Liver (tissue), 9 donors: ENCODE results near the gene PHTF1. TPM values are rescaled to one million over a fixed set of nuclear protein-coding genes. Genes with fewer than 3 reads are reported as not detected.

Experiments used
- DNase-seq: peaks from one replicate; pipeline ENCODE4 v3.0.0-alpha.2; 2017; ENCODE audit warnings: low spot score
- H3K27ac ChIP-seq, 2 donors: one replicate each; pipeline ENCODE4 v1.7.0; 2013; ENCODE audit warnings: inconsistent platforms in 2 of 2, low read length in 2 of 2, control low read depth in 1 of 2, low read depth in 1 of 2, mild to moderate bottlenecking in 1 of 2
- H3K27me3 ChIP-seq, 4 donors: one replicate each; pipeline versions ENCODE4 v1.6.1 to v1.7.0; 2013; ENCODE audit warnings: low read length in 3 of 4, inconsistent platforms in 1 of 4, mild to moderate bottlenecking in 1 of 4, moderate library complexity in 1 of 4; ENCODE audit not compliant: control insufficient read depth in 4 of 4, insufficient read depth in 4 of 4
- H3K36me3 ChIP-seq, 4 donors: one replicate each; pipeline versions ENCODE4 v1.6.1 to v1.7.0; 2013; ENCODE audit warnings: low read length in 3 of 4, mild to moderate bottlenecking in 3 of 4, low read depth in 1 of 4, moderate library complexity in 1 of 4; ENCODE audit not compliant: control insufficient read depth in 4 of 4, insufficient read depth in 3 of 4
- H3K4me1 ChIP-seq, 4 donors: one replicate each; pipeline versions ENCODE4 v1.6.1 to v1.7.0; 2013; ENCODE audit warnings: low read length in 3 of 4, mild to moderate bottlenecking in 3 of 4, moderate library complexity in 1 of 4; ENCODE audit not compliant: control insufficient read depth in 4 of 4, insufficient read depth in 4 of 4
- H3K4me3 ChIP-seq, 3 donors: one replicate each; pipeline versions ENCODE4 v1.6.1 to v1.7.0; 2013; ENCODE audit warnings: low read length in 3 of 3, control low read depth in 1 of 3, low read depth in 1 of 3, mild to moderate bottlenecking in 1 of 3
- H3K9ac ChIP-seq, 2 donors: one replicate each; pipeline ENCODE4 v1.7.0; 2013; ENCODE audit warnings: low read length in 2 of 2, mild to moderate bottlenecking in 2 of 2, moderate library complexity in 2 of 2, control low read depth in 1 of 2, low read depth in 1 of 2
- H3K9me3 ChIP-seq, 4 donors: one replicate each; pipeline versions ENCODE4 v1.6.1 to v1.7.0; 2013; ENCODE audit warnings: low read length in 3 of 4; ENCODE audit not compliant: control insufficient read depth in 4 of 4
- CTCF ChIP-seq: fragments of 150-350 bp; IDR thresholded peaks from 2 replicates; pipeline ENCODE4 v1.5.1; 2017; ENCODE audit warnings: improper control_type of control experiment, low read depth, low read length; ENCODE audit not compliant: missing input control
- EGR1 ChIP-seq, 2 donors: IDR thresholded peaks; 2 replicates each; pipeline ENCODE4 v1.6.1; 2016 to 2018; ENCODE audit warnings: antibody characterized with exemption in 2 of 2, low read depth in 2 of 2
- GABPA ChIP-seq, 2 donors: IDR thresholded peaks in 1 of 2; conservative IDR thresholded peaks in 1 of 2; 2 replicates each; pipeline ENCODE4 v1.6.1; 2016; ENCODE audit warnings: antibody characterized with exemption in 2 of 2, mild to moderate bottlenecking in 1 of 2, moderate library complexity in 1 of 2
- HNF4A ChIP-seq, 2 donors: conservative IDR thresholded peaks; 2 replicates each; pipeline ENCODE4 v1.6.1; 2016; ENCODE audit warnings: antibody characterized with exemption in 2 of 2, mild to moderate bottlenecking in 2 of 2
- HNF4G ChIP-seq: IDR thresholded peaks from 2 replicates; pipeline ENCODE4 v1.6.1; 2016; ENCODE audit warnings: antibody characterized with exemption
- RAD21 ChIP-seq, 2 donors: IDR thresholded peaks; 2 replicates each; pipeline ENCODE4 v1.6.1; 2016; ENCODE audit warnings: antibody characterized with exemption in 2 of 2, mild to moderate bottlenecking in 2 of 2
- RXRA ChIP-seq, 2 donors: IDR thresholded peaks; 2 replicates each; pipeline ENCODE4 v1.6.1; 2017 to 2018; ENCODE audit warnings: antibody characterized with exemption in 2 of 2, mild to moderate bottlenecking in 1 of 2
- SP1 ChIP-seq: IDR thresholded peaks from 2 replicates; pipeline ENCODE4 v1.6.1; 2018; ENCODE audit warnings: antibody characterized with exemption, mild to moderate bottlenecking
- TAF1 ChIP-seq: conservative IDR thresholded peaks from 2 replicates; pipeline ENCODE4 v1.6.1; 2016; ENCODE audit warnings: antibody characterized with exemption, mild to moderate bottlenecking
- WGBS: extraction: QIAGEN DNeasy Blood & Tissue Kit; methylation state at CpG from one replicate; pipeline ENCODE4 v1.1.7; 2013; 5-methylcytosine and 5-hydroxymethylcytosine counted together
- polyA plus RNA-seq, 2 donors: library from polyadenylated mRNA; stranded (reverse) in 1 of 2; unstranded in 1 of 2; fragments of 200-250 nt in 1 of 2; fragments of >200 nt in 1 of 2; fragmentation: Nextera tagmentation in 1 of 2; extraction: Ambion mirVana in 1 of 2; gene quantifications; one replicate each; pipeline versions ENCODE4 v1.2.1 to v1.2.3, GENCODE V29; 2013 to 2015
- total RNA-seq, 2 donors: library from RNA; depleted of rRNA; stranded (reverse); fragments of >200 nt; gene quantifications; one replicate each; pipeline ENCODE4 v1.2.3, GENCODE V29; 2014
- TF ChIP-seq, protein P1 (sequence below): IDR thresholded peaks from 2 replicates; pipeline ENCODE4 v1.6.1; 2016; ENCODE audit warnings: antibody characterized with exemption
- TF ChIP-seq, protein P2 (sequence below): IDR thresholded peaks from 2 replicates; pipeline ENCODE4 v1.6.1; 2016; ENCODE audit warnings: antibody characterized with exemption
- TF ChIP-seq, protein P3 (sequence below): IDR thresholded peaks from 2 replicates; pipeline ENCODE4 v1.6.1; 2016; ENCODE audit warnings: antibody characterized with exemption, mild to moderate bottlenecking
- TF ChIP-seq, protein P4 (sequence below): IDR thresholded peaks from 2 replicates; pipeline ENCODE4 v1.6.1; 2016; ENCODE audit warnings: antibody characterized with exemption
- donor health status: healthy.
- donor health status: healthy.
- donor health status: healthy.
- donor health status: healthy.
- donor health status: healthy.

PHTF1 gene
- total and polyA plus RNA-seq, 4 donors: 3.2 to 14.0 (median 7.3) TPM

DNA sequence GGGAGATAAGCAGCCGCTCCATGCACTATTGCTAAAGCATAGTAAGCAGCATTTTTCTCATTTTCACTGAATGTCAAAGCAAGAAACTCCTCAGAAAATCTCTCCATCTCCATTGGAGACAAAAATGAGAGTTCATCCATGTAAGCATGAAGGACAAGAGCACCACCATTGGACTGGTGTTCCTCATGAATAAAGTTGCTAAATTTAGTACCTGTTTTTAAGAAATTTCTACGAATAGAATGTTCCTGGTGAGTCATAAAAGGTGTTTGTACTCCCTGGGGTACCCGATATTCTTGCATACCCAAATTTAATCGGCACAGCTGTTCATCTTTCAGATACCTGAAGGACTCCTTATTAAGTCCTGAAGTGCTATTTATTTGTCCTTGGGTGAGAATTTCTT, 38.2 kb upstream of the PHTF1 start:
- H3K9me3 ChIP-seq: no peaks in the 10 kb centered on the region
- 94% methylated on average over 4 of the region's 4 CpGs for WGBS
- peaks cover 3 to 24% (median 12%) of the 10 kb centered on the region in 4 donors for H3K4me1 ChIP-seq
- no peak overlapping the region for H3K27ac ChIP-seq
- H3K36me3 ChIP-seq: peaks cover 2 to 10% (median 6%) of the 10 kb centered on the region in 4 donors
- TF ChIP-seq, protein P1, sequence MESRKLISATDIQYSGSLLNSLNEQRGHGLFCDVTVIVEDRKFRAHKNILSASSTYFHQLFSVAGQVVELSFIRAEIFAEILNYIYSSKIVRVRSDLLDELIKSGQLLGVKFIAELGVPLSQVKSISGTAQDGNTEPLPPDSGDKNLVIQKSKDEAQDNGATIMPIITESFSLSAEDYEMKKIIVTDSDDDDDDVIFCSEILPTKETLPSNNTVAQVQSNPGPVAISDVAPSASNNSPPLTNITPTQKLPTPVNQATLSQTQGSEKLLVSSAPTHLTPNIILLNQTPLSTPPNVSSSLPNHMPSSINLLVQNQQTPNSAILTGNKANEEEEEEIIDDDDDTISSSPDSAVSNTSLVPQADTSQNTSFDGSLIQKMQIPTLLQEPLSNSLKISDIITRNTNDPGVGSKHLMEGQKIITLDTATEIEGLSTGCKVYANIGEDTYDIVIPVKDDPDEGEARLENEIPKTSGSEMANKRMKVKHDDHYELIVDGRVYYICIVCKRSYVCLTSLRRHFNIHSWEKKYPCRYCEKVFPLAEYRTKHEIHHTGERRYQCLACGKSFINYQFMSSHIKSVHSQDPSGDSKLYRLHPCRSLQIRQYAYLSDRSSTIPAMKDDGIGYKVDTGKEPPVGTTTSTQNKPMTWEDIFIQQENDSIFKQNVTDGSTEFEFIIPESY: no peak
- TF ChIP-seq, protein P2, sequence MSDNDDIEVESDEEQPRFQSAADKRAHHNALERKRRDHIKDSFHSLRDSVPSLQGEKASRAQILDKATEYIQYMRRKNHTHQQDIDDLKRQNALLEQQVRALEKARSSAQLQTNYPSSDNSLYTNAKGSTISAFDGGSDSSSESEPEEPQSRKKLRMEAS: no peak
- no peak for TF ChIP-seq HNF4G
- TF ChIP-seq EGR1 (IDR thresholded peaks at IDR 0.05; ENCODE audit: low read depth in 2 of 2): no peak
- TF ChIP-seq, protein P3, sequence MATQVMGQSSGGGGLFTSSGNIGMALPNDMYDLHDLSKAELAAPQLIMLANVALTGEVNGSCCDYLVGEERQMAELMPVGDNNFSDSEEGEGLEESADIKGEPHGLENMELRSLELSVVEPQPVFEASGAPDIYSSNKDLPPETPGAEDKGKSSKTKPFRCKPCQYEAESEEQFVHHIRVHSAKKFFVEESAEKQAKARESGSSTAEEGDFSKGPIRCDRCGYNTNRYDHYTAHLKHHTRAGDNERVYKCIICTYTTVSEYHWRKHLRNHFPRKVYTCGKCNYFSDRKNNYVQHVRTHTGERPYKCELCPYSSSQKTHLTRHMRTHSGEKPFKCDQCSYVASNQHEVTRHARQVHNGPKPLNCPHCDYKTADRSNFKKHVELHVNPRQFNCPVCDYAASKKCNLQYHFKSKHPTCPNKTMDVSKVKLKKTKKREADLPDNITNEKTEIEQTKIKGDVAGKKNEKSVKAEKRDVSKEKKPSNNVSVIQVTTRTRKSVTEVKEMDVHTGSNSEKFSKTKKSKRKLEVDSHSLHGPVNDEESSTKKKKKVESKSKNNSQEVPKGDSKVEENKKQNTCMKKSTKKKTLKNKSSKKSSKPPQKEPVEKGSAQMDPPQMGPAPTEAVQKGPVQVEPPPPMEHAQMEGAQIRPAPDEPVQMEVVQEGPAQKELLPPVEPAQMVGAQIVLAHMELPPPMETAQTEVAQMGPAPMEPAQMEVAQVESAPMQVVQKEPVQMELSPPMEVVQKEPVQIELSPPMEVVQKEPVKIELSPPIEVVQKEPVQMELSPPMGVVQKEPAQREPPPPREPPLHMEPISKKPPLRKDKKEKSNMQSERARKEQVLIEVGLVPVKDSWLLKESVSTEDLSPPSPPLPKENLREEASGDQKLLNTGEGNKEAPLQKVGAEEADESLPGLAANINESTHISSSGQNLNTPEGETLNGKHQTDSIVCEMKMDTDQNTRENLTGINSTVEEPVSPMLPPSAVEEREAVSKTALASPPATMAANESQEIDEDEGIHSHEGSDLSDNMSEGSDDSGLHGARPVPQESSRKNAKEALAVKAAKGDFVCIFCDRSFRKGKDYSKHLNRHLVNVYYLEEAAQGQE: no peak
- no peak for TF ChIP-seq SP1
- TF ChIP-seq, protein P4, sequence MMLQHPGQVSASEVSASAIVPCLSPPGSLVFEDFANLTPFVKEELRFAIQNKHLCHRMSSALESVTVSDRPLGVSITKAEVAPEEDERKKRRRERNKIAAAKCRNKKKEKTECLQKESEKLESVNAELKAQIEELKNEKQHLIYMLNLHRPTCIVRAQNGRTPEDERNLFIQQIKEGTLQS: no peak
- no peak for TF ChIP-seq CTCF
- TF ChIP-seq GABPA (IDR thresholded peaks at IDR 0.05 in 1 of 2, conservative IDR thresholded peaks at IDR 0.05 in 1 of 2): no peak
- no peak for TF ChIP-seq HNF4A (conservative IDR thresholded peaks at IDR 0.05)
- TF ChIP-seq RXRA (IDR thresholded peaks at IDR 0.05): no peak
- TF ChIP-seq TAF1: no peak
- TF ChIP-seq RAD21 (IDR thresholded peaks at IDR 0.05): no peak
- H3K9ac ChIP-seq: no peak overlapping the region
- H3K27me3 ChIP-seq: no peaks in the 10 kb centered on the region
- DNase-seq: no peak
- no peak overlapping the region for H3K4me3 ChIP-seq
